Measurements from ENCODE around the gene HIVEP1.

DNA sequence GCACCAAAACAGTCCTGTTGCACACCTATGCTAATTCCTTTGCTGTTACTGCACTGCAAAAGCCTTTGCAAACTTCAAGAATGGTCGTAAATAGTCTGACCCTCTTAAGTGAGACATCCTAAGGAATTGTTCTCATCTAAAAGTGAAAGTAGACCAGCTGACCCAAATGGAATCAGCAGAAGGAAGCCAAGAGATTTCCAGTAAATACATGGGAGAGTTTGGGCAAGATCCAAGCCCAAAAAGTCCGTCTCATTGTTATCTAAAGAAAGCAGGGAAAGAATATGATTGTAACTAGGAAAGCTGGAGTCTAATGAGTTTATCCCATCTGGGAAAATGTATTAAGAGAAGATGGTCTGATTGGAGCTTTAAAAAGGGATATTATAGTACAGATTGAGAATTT, 43.0 kb upstream of the HIVEP1 start:
- TF ChIP-seq, protein P1, sequence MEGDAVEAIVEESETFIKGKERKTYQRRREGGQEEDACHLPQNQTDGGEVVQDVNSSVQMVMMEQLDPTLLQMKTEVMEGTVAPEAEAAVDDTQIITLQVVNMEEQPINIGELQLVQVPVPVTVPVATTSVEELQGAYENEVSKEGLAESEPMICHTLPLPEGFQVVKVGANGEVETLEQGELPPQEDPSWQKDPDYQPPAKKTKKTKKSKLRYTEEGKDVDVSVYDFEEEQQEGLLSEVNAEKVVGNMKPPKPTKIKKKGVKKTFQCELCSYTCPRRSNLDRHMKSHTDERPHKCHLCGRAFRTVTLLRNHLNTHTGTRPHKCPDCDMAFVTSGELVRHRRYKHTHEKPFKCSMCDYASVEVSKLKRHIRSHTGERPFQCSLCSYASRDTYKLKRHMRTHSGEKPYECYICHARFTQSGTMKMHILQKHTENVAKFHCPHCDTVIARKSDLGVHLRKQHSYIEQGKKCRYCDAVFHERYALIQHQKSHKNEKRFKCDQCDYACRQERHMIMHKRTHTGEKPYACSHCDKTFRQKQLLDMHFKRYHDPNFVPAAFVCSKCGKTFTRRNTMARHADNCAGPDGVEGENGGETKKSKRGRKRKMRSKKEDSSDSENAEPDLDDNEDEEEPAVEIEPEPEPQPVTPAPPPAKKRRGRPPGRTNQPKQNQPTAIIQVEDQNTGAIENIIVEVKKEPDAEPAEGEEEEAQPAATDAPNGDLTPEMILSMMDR (conservative IDR thresholded peaks at IDR 0.05) = no peak
- no peak for TF ChIP-seq ZFX (IDR thresholded peaks at IDR 0.05)
